Measurements from ENCODE around the gene NLRP1. TPM values are rescaled to one million over a fixed set of nuclear protein-coding genes. Genes with fewer than 3 reads are reported as not detected.

NLRP1 gene
- total RNA-seq, 4 donors from 2014 or later = 15.4 to 19.5 (median 18.0) TPM

- Histone ChIP-seq H3K4me1 (peaks cover 19 to 36% (median 27%) of the 10 kb centered on the region in 4 donors), H3K4me3 (no peak overlapping the region), H3K9me3 (no peaks in the 10 kb centered on the region), H3K27ac (replicated peaks in 1 of 4) (no peak overlapping the region), H3K27me3 (no peaks in the 10 kb centered on the region), H3K36me3 (peaks cover 7 to 19% (median 15%) of the 10 kb centered on the region in 4 donors)
- WGBS = 93% methylated on average over 4 of the region's 4 CpGs
- intact Hi-C loops (cut with DNase I) = no loop called here
- TF ChIP-seq POLR2AphosphoS5 (IDR thresholded peaks at IDR 0.05) (no peak), EP300 (IDR thresholded peaks at IDR 0.05) (no peak), CTCF (IDR thresholded peaks at IDR 0.05) (no peak), POLR2A (IDR thresholded peaks at IDR 0.05; ENCODE audit: low read depth) (no peak)
- DNase-seq (ENCODE audit: extremely low spot score) = no peak
These were observed 118.0 kb downstream of the NLRP1 start for GRCh38 chr17:5466295-5466694.

GRCh38 chr17:5464717-5465507, 119.4 kb downstream of the NLRP1 start:
- peaks cover 19 to 36% (median 27%) of the 10 kb centered on the region in 4 donors for H3K4me1 ChIP-seq
- H3K4me3 ChIP-seq = no peak overlapping the region
- H3K27me3 ChIP-seq = no peaks in the 10 kb centered on the region
- no peak overlapping the region for H3K27ac ChIP-seq (replicated peaks in 1 of 4)
- TF ChIP-seq POLR2AphosphoS5 (IDR thresholded peaks at IDR 0.05) (no peak), EP300 (IDR thresholded peaks at IDR 0.05) (no peak), CTCF (IDR thresholded peaks at IDR 0.05) (no peak), POLR2A (IDR thresholded peaks at IDR 0.05; ENCODE audit: low read depth) (no peak)
- 92% methylated on average over 10 of the region's 10 CpGs for WGBS
- no peaks in the 10 kb centered on the region for H3K9me3 ChIP-seq
- DNase-seq (ENCODE audit: extremely low spot score) = no peak
- H3K36me3 ChIP-seq = peaks cover 13 to 32% (median 28%) of the 10 kb centered on the region in 4 donors
- intact Hi-C loops (cut with DNase I) = no loop called here

Other genes starting within 250 kb of the NLRP1 start
- gene NUP88, start 164.8 kb downstream of the NLRP1 start, total RNA-seq = 10 to 100 TPM; 50.7 to 67.6 (median 61.2) TPM
- 10 to 100 TPM; 25.7 to 37.0 (median 32.0) TPM for gene RPAIN, start 164.3 kb downstream of the NLRP1 start, total RNA-seq
- gene C1QBP, start 145.4 kb downstream of the NLRP1 start, total RNA-seq = 100 to 1,000 TPM in 1 of 4 donors, 10 to 100 TPM in 3; 92.9 to 124 (median 95.5) TPM
- 10 to 100 TPM in 1 of 4 donors, 1 to 10 TPM in 3; 9.1 to 10.9 (median 9.7) TPM for gene DHX33, start 115.5 kb downstream of the NLRP1 start, total RNA-seq
- 10 to 100 TPM; 17.4 to 32.4 (median 23.3) TPM for gene DERL2, start 98.3 kb downstream of the NLRP1 start, total RNA-seq
- gene MIS12, start 97.9 kb downstream of the NLRP1 start, total RNA-seq = 10 to 100 TPM in 3 of 4 donors, 1 to 10 TPM in 1; 8.8 to 18.9 (median 14.6) TPM